IgD-negative memory B cell (primary cell): ENCODE results near the gene IBA57. TPM values are rescaled to one million over a fixed set of nuclear protein-coding genes. Genes with fewer than 3 reads are reported as not detected.
"Not testable (repeated sequence)": the region's sequence is repeated elsewhere in the genome, so short reads cannot be mapped to it uniquely, and the experiment has no call there.

Experiments
- H3K27ac Mint-ChIP-seq, 3 donors: one replicate each; pipeline ENCODE4 v1.8.0; 2020 to 2022; ENCODE audit warnings: mild to moderate bottlenecking in 3 of 3, mixed read lengths in 3 of 3, moderate library complexity in 1 of 3
- H3K27me3 Mint-ChIP-seq: one replicate; pipeline ENCODE4 v1.8.0; 2021; ENCODE audit warnings: mixed read lengths
- H3K36me3 Mint-ChIP-seq: one replicate; pipeline ENCODE4 v1.8.0; 2020; ENCODE audit warnings: mild to moderate bottlenecking, mixed read lengths
- H3K4me1 Mint-ChIP-seq, 3 donors: one replicate each; pipeline ENCODE4 v1.8.0; 2020 to 2022; ENCODE audit warnings: mixed read lengths in 3 of 3, mild to moderate bottlenecking in 1 of 3
- H3K4me3 Mint-ChIP-seq, 4 donors: one replicate each; pipeline ENCODE4 v1.8.0; 2020 to 2022; ENCODE audit warnings: mild to moderate bottlenecking in 4 of 4, mixed read lengths in 4 of 4, moderate library complexity in 3 of 4
- H3K9me3 Mint-ChIP-seq, 3 donors: one replicate each; pipeline ENCODE4 v1.8.0; 2020 to 2021; ENCODE audit warnings: mixed read lengths in 3 of 3, mild to moderate bottlenecking in 1 of 3
- polyA plus RNA-seq: library from polyadenylated mRNA; unstranded; fragments of 300-500 nt; fragmentation: Illumina TruSeq; gene quantifications from one replicate; pipeline ENCODE4 v1.2.3, GENCODE V29; 2021

The IBA57 gene
- polyA plus RNA-seq, 1 donor from 2014 or later: 3.3 TPM

- no peaks in the 10 kb centered on the region for H3K9me3 Mint-ChIP-seq
- no peaks in the 10 kb centered on the region for H3K27me3 Mint-ChIP-seq
- H3K4me1 Mint-ChIP-seq: peaks cover 0 to 2% (median 0%) of the 10 kb centered on the region in 3 donors
- H3K27ac Mint-ChIP-seq: no peak overlapping the region
- no peak overlapping the region for H3K4me3 Mint-ChIP-seq
- H3K36me3 Mint-ChIP-seq: peaks cover 4% of the 10 kb centered on the region
Measured at GRCh38 chr1:228225165-228225710, 59.6 kb downstream of the IBA57 start.

DNA sequence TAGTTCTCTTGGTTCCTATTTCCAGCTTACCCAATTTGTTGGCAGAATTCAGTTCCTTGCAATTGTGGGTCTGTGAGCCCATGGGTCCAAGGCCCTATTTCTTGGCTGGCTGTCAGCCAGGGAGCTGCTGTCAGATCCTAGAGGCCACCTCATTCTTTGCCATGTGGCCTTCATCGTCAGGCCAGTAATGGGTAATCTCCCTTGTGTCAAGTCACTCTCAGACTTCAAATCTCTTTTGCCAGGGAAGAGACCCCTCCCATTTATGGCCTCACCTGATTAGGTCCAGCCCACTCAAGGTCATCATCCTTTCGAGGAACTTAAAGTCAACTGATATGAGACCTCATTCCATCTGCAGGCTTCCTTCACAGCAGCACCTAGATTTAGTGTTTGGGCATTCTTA is 60.1 kb downstream of the IBA57 start:
- Mint-ChIP-seq H3K9me3 (no peaks in the 10 kb centered on the region), H3K4me3 (no peak overlapping the region), H3K27ac (no peak overlapping the region), H3K27me3 (no peaks in the 10 kb centered on the region), H3K36me3 (peaks cover 4% of the 10 kb centered on the region), H3K4me1 (peaks cover 0 to 2% (median 0%) of the 10 kb centered on the region in 3 donors)

DNA sequence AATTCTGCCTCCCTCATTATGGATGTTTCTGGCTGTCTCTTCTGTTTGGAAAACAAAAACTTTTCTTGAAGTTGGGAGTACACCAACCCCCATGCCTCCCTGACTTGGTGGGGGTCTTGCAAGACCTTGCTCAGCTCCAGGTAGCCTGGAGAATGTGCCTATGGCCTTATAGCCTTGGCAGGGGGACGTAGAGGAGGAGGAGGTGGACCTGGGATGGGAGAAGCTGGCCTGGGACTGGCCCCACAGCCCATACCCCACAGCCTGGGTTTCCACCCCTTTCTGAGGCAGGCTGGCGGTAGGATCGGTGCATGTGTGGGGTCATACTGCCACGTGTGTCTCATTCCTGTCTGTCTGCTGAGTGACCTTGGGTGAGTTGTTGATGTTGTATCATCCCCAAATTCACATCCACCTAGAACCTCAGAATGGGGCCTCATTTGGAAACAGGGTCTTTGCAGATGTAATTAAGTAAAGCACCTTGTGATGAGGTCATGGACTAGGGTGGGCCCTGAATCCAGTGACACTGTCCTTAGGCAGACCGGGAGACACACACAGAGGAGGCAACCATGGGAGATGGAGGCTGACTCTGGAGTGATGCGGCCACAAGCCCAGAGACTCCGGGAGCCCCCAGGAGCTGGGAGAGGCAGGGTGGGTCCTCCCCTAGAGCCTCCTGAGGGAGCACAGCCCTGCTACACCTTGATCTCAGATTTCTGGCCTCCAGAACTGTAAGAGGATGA is 60.7 kb downstream of the IBA57 start:
- Mint-ChIP-seq H3K4me1 (peaks cover 0 to 2% (median 0%) of the 10 kb centered on the region in 3 donors), H3K4me3 (no peak overlapping the region), H3K27me3 (no peaks in the 10 kb centered on the region), H3K9me3 (no peaks in the 10 kb centered on the region), H3K36me3 (peaks cover 4% of the 10 kb centered on the region), H3K27ac (no peak overlapping the region)

DNA sequence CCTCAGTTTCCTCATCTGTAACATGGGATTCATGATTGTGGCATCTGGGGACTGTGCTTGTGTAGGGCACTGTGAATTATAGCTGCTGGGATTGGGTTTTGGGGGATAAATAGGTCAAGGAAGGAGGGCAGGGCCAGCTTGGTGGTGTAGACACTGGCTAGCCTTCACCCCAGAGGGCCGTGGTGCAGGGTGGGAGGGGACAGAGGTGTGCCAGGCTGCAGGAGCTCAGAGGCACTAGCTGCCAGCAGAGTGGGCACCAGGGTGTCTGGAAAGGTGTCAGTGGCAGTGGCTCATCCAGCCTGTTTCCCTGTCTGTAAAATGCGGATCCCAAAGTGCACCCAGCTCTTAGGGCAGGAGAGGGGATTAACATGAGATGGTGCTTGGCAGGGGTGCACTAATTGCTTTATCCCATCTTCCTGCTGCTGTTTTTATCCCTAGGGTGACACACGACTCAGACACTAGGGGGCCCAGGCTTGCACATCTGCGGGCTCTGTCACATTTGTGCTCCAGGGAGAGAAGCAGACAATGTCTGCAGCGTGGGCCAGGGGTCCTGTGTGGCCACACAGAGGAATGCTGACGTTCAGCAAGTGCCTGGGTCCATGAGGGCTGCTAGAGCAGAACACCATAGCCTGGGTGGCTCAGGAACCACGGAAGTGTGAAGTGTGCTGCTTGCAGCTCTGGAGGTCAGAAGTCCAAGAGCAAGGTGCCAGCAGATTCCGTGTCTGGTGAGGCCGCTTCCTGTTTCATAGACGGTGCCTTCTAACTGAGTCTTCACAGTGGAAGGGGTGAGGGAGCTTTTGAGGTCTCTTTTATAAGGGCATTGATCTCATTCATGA is 61.6 kb downstream of the IBA57 start:
- Mint-ChIP-seq H3K4me3 (no peak overlapping the region), H3K27me3 (no peaks in the 10 kb centered on the region), H3K36me3 (peaks cover 3% of the 10 kb centered on the region), H3K27ac (peak overlapping the region in 1 of 3 donors; percentile 40), H3K4me1 (peaks cover 0 to 2% (median 0%) of the 10 kb centered on the region in 3 donors), H3K9me3 (no peaks in the 10 kb centered on the region)

DNA sequence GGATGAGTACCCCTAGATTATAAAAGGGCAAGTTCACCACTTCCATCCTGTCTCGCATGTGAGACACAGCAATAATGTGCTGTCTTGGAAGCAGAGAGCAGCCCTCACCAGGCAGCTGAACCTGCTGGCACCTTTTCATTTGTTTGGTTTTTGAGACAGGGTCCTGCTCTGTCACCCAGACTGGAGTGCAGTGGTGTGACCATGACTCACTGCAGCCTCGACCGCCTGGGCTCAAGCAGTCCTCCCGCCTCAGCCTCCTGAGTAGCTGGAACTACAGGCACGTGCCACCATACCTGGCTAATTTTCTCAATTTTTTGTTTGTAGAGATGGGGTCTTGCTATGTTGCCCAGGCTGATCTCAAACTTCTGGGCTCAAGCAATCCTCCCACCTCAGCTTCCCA is 62.5 kb downstream of the IBA57 start:
- H3K36me3 Mint-ChIP-seq, H3K27me3 Mint-ChIP-seq, H3K27ac Mint-ChIP-seq, H3K4me1 Mint-ChIP-seq, H3K4me3 Mint-ChIP-seq, H3K9me3 Mint-ChIP-seq: not testable (repeated sequence)

DNA sequence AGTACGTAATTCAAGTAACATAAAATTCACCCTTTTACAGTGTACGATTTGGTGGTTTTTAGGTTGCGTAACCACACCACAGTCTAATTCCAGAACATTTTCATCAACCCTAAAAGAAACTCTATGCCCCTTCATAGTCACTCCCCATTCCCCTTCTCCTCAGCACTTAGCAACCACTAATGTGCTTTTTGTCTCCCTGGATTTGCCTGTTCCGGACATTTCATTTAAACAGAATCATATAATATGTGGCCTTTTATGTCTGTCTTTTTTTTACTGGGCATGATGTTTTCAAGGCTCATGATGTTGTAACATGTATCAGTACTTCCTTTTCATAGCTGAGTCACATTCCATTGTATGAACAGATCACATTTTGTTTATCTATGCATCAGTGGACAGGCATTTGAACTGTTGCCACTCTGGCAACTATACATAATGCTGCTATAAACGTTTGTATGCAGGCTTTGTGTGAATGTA is 63.0 kb downstream of the IBA57 start:
- H3K36me3 Mint-ChIP-seq: peaks cover 12% of the 10 kb centered on the region
- H3K27me3 Mint-ChIP-seq: no peaks in the 10 kb centered on the region
- H3K9me3 Mint-ChIP-seq: peaks cover 0 to 4% (median 0%) of the 10 kb centered on the region in 3 donors
- no peak overlapping the region for H3K4me3 Mint-ChIP-seq
- no peak overlapping the region for H3K27ac Mint-ChIP-seq
- peaks cover 0 to 2% (median 0%) of the 10 kb centered on the region in 3 donors for H3K4me1 Mint-ChIP-seq

- Mint-ChIP-seq H3K27ac (no peak overlapping the region), H3K9me3 (peaks cover 0 to 14% (median 3%) of the 10 kb centered on the region in 3 donors), H3K4me3 (no peak overlapping the region), H3K36me3 (peaks cover 20% of the 10 kb centered on the region), H3K27me3 (no peaks in the 10 kb centered on the region), H3K4me1 (peaks cover 0 to 2% (median 0%) of the 10 kb centered on the region in 3 donors)
Measured at GRCh38 chr1:228231189-228231588, 65.6 kb downstream of the IBA57 start.

Other genes starting within 250 kb of the IBA57 start
- not detected for gene WNT9A, start 217.9 kb upstream of the IBA57 start, polyA plus RNA-seq
- gene WNT3A, start 158.8 kb upstream of the IBA57 start, polyA plus RNA-seq: not detected
- gene ARF1, start 83.1 kb upstream of the IBA57 start, polyA plus RNA-seq: 428 TPM
- gene C1orf35, start 62.5 kb upstream of the IBA57 start, polyA plus RNA-seq: 15.8 TPM
- gene MRPL55, start 56.5 kb upstream of the IBA57 start, polyA plus RNA-seq: 146 TPM
- 250 TPM for gene GUK1, start 25.5 kb upstream of the IBA57 start, polyA plus RNA-seq
- gene GJC2, start 15.9 kb upstream of the IBA57 start, polyA plus RNA-seq: not detected
- 2.3 TPM for gene OBSCN, start 42.2 kb downstream of the IBA57 start, polyA plus RNA-seq
- gene TRIM11, start 241.0 kb downstream of the IBA57 start, polyA plus RNA-seq: 20.5 TPM